ENCODE measurements around the gene KLF7.

The KLF7 gene

DNA sequence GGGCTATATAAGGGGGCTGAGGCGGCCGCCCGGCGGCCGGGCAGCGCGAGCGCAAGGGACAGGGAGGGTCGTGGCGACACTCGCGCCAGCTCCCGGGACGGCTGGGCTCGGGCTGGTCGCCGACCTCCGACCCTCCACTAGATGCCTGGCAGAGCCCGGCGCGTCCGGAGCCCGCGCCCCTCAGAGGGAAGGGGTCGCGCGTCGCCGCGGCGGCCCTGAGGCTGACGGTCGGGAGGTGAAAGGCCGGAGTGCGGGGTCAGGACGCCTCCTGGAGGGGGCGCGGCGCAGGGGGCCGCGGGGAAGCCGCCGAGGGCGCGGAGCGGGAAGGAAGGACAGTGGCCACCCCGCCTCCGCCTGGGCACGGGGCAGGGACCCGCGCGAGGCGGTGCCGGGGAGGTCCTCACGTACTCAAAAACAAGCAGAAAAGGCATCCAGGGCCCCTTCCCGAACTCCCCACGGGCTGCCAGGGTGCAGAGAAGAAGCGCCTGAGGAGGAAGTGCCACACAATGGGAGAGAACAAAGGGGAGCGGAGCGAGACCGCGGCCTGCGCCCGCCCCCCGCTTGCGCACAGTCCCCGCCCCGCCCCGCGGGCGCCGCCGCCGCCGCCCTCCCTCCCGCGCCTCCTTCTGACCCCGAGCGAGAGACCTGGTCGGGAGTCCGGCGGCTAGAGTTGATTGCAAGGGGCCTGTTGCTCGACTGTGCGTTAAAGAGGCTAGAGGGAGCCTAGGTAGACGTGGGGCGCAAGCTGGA, 776 bp upstream of the KLF7 start:
- peak; percentile 38 to 68 (median 52) for DNase-seq

DNA sequence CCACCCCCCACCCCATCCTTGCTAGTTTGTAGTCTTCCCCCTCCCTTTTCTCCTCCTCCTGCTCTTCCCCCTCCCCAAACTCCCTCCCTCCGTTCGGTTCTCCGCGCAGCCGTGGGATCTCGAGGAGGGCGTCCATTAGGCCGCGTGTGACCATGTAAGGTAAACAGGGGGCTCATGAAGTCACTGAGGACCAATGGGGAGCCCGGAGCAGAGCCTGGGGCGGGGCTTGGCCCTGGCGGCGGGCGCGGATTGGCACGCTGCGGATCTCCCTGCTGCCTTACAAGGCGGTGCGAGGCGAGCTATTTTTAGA, 246 bp upstream of the KLF7 start:
- DNase-seq = peak; percentile 85 to 96 (median 90)

DNA sequence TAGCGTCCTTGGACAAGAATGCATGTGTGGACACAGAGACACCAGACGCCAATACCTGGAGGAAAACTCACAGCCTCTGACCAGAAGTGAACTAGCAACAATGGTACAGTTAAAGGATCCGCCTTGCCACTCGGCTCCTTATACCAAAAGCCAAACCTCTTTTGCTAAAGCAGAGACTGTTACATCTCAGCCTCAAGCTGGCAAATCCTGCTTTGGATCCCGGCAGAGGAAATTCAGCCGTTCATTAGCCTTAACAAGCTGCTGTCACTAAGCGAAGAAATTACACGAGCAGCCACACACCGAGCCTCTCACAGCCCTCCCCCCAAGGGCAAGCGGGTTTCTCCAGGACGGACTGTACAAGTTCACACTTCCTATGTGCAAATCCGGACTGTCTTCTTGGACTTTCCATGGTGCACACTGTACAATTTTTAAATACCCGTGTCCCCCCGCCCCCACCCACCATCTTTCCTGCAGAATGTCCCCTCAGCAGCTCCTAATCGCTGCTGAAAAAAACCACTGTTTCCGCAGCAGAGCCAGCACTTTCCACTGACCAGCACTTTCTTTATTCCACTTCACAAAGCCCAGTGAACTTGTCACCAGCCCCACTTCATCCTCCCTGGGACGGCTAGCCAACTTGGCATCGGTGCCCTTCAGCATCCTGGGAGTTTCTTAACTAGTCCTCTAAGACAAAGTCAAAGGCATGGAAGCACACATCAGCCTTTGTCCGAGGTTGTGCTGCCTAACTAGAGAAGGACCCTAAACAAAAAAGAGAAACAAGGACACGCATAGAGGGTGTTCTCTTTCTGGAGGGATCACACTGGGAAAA, 1.5 kb downstream of the KLF7 start:
- peak in 1 of 4 experiments; percentile 12 for DNase-seq

DNA sequence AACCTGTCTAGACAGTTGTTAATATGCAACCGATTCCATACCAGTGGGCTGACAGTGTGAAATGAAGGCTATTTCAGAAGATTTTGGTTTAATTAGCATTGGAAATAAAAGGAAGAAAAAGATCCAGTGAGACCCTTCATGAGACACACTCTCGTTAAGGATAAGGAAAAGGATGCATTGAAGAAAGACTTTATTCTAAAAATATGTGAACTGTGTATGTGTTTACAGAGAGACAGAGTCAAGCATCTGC, 2.1 kb downstream of the KLF7 start:
- DNase-seq = no peak

DNA sequence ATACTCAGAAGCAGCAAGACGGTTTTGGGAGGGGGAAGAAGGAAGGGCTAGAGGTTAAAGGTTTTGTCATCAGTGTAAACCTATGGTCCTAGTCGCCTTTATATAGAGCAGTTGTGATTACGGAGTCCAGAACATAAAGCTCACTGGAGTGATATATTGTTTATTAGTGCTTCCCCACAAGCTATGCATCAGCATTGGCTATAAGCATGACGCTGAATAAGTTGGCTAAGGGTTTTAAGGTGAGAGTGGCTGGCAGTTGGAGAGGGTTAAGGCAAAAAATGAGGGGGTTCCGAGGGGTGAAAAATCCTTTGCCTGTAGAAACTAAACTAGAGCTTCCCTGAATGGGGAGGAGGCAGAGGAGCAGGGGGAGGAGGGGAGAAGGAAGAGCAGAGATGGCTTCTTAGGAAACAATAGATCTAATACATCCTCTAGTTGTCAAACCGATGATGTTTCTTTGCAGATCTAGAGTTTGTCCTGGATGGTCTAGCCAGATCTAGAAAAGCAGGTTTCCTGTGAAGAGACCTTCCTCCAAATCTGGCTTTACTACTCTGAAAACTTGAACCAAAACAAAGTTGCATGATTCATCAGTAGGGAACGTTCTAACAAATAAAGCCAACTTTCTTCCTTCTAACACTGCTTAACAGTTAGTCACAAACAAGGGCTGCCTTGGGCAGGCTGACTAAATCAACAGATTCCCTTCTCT, 2.5 kb downstream of the KLF7 start:
- no peak for DNase-seq

DNA sequence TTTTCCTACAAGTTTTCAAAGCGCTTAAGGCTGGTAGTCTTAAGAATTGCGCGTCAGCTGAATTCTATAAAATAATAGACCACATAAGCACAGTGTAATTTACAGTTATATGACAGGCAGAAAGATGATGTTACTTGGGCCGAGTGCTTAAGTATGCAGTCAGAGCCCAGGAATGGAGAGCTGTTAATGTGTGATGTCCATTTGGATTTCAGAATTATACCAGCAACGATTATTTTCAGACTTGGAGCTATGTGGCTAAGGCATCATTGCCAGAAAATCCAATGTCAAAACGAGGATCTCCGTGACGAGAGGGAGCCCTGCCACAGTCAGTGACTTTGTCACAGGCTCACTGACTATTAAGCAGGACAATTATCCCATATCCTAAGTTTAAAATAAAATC, 3.4 kb downstream of the KLF7 start:
- DNase-seq = no peak

DNA sequence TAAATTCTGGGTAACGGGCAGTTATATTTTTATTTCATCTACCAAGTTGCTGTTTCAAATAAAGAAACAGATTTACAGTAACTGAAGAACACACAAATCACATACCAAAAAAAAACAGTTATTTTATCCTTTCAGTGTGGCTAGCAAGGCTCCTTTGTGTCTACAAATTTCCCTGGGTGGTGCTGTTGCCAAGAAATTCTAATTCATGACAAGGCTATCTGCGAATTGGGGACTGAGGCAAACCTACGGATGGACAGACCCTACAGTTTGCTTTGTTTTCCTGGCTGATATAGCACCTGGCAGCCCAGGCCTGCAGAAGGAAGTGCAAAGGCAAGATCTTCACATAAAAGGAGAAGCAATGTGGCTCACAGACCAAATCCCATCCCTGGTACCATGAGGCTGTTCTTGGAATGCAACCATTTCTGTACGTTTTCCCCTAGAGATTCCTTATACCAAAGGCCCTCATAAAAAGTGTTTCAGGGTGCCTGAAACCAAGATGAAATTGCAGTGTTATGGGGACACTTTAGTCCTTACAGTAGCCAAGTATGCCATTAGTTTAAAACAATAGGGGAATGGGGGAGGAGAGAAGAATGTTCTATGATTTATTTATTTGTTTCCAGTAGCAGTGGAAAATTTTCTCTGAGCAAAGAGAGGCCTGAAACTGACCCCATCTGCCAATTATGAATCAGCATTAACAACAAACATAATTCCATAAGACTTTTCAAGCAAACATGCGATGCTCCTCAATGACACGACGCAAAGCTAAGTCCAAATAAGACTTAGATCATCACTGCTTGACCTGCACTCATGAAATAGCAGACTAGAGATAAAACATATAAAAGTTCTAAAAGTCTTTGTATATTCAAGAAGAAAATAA, 4.3 kb downstream of the KLF7 start:
- no peak for DNase-seq

DNA sequence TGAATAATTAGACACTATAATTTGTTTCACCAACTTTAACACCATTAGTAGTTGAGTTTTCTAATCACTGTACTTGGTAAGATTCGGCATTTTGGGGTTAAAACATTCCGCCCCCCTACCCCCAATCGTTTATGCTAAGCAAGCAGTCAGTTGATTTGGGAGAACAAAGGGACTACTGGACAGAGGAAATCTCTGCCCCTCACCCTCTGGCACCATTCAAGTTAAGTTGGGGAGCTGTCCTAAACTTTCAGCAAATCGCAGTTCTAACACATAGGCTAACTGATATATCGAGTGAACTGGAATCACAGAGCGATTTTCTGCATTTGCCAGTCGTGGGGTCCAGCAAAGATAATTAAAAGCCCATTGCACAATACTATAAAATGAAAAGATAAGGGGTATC, 5.6 kb downstream of the KLF7 start:
- DNase-seq = no peak

DNA sequence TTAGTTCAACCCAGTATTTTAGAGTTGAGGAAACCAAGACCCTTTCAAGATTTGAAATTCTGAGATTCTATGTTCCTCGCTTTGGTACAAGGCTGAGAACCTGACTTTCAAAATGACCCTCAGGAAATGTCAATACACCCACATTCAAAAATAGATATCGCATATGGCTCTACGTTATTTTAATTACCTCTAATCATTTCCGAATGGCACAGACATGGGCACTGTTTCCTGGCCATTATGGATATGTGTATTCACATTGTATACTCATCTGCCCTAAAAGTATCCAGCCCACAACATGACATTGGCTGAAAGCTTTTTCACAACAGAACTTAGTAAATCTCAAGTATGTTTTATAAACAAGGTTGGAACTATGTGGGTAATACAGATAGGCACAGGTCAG, 6.7 kb downstream of the KLF7 start:
- DNase-seq = no peak

DNA sequence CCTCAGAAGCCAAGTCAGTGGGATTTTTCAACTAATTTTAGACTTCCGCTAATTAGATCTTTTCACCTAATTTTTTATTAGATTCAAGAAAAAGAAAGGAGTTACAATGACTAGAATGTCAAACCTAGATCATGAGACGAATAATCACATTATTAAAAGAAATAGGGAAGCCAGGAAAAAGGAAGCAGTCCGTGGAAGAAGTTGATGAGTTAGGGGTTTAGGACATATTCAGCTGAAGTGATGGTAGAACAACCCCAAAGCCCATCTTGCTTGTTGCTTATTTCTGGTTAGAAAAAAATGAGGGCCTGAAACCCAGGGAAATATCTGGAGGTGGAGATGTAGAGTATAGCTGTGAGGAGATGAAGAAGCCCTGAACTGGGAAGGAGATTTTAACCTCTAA, 8.0 kb downstream of the KLF7 start:
- no peak for DNase-seq

DNA sequence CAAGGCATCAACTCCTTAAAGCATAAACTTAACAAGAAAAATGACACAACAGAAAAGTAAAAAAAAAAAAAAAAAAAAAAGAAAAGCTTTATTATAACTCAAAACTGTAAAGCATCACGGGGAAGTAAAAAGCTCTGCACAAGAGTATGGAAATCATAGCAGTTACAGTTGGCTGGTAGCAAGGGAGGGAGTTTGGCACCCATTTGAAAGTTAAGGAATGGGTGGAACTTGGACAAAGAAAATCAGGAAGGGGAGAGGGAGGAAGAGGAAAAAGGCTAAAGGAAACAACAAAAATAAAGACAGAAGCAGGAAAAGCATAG, 8.6 kb downstream of the KLF7 start:
- DNase-seq = no peak

DNA sequence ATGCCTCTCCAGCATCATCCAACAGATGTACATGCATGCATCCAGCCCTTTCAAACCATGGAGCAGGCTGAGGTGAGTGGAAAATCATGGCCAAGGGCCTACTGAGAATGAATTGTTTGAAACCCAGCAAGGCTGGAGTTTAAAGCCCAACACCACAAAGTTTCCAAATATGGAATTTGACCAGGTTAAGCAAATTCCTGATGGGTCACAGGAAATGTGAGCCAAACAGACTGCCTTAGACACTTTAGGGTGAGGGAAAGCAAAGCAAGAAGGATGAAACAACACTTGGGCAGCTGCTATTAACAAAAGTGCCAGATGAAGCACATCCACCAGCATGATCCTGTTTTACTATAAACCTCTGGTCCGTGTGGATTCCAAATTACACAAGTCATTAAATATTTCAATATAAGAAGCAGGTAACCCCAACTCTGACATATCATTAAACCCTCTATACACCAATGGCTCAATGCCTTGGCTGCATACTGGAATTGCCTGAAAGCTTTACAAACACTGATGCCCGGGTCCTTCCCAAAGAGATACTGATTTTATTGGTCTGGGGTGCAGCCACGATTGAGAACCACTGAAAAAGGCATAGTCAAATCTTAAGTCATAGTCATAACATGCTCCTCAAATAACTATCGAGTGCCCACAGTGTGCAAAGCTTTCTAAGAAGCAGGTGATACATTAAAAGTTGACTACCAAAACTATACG, 9.1 kb downstream of the KLF7 start:
- DNase-seq = no peak

DNA sequence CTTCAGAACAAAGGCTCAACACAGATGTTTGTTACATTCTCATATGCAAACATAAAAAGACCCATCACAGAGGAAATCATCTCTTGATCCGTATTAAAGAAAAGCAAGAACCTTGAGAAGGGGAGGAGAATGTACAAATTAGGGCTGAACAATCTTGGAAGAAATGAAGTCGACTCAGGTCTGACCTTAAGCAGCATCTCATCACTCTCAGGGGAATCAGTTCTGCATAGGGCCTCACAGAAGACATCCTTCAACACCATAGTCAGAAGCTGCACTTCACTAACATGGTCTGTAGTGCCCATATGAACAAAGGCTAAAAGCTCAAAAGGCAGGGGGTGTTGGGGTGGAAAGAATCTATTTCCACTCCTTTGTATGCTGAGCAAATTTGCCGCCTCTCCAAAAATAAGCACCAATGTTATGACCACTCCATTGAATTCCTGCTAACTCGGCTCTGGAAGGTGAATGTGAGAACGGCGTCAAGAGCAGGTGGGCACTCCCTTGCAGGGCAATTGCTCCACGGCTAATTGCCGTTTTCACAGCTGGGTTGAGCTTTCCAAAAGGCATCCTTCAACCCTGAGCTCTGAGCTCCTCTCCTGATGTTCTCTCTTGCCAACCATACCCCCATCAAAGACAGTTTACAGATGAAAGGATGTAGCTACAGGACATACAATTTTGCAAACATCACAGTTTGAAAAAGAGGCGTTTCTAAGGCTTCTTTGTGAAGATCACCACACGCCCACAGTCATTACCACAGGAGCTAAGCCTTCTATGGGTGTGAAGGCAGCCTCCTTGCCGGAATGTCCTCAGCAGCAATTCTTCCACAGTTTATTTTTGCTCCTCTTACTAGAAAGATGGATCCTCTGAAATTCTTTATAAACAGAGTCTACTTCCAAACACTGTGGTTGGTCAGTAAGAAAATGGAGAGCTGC, 10.0 kb downstream of the KLF7 start:
- no peak for DNase-seq

DNA sequence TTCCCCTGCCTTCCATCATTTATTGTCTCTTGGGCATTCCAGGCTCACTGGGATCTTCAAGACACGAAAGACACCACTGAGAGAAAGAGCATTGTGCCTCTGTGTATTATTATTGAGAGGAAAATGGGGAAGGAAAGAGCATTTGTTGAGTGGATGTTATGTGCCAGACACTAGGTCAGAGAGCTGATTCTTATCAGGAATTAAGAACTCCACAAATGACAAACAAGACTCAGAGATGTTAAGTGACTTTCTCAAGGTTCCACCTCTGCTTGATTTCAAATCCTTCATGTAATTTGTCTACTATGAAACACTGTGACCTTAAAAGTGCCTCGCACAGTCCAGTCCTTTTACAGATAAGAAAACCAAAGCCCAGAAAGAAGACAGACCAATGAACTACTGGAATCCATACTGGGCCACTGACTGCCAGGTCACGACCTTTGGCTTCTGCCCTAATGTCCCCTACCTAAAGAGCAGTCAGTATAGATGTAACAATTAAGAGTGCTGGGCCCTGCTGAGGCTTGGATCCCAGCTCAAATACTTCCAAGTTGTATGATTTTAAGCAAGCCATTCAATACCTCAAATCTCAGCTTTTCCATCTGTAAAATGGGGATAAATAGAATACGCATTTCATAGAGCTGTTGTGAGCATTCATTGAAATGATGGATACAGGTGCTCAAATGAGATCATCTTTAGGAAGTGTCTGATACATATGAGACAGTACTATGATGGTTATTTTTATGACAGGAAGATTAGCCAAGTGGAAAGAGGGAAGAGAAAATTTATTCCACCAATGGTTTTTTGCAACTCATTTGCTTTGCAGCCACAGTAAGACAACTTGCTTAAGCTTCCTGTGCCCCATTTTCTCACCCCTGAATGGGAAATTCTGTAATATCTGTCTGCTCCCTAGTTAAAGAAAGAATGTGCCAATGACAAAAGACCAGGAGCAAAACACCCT, 10.9 kb downstream of the KLF7 start:
- no peak for DNase-seq

DNA sequence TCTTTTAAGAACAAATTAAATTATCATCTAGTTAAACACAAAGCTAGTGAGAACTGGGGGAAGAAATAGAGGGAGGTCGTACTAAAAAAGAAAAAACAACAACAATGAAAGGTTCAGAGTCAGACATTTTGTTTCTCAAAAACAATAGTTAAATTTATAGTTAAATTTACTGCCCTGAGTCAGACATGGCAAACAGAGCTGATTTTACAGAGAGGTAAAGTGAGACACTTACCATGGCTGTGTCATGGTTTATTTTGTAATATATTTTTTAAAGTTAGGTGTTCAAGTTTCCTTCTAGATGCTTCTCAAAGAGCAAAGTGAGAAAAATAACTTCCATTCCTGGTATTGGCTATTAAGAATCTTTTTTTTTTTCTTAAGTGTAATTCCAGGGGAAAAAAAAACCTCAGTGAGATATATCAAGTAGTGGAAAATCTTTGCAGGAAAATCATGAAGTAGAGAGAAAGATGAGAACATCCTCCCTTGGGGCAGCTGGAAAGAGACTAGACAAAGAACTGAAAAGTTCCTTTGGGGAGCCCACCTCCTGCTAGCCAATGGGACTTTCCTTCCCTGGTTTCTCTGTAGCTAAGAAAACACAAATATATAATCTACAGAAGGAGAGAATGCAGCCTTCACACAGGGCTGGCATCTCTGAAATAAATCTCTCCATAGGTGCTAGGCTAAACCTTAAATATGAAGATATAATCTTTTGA, 12.3 kb downstream of the KLF7 start:
- DNase-seq = no peak

DNA sequence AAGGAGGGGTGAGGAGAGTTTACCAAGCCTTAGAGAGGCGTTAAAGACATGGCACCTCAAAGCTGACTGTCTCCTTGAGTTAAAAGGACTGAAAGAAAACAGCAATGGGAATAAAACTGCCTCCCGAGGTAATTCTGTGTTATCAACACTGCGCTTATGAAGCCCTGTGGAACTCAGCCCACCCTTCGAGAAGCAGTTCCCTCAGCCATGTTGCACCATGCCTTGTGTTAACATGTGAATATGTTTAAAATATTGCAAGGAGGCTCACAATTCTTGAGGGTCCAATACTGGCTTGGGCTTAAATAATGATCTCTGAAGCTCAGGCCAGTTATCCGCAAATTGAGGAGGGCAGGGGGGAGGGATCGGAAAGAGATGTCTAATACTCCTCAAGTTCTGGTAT, 14.7 kb downstream of the KLF7 start:
- no peak for DNase-seq

DNA sequence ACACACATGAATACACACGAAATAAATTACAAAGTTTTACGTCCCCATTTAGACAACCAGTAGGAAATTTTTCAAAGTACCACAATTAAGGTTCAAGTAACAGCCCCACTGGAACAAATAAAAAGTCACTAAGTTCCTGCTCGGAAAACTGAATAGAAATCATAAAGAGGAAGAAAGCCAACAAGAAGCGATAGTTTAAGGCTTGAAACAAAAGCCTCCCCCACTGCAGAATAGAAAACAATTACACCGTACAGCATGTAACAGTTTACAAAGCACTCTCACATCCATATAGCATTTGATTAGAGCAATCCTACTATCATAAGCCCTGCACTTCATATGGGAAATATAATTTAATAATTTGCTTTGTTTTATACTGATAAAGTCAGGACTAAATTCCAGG, 15.5 kb downstream of the KLF7 start:
- no peak for DNase-seq

DNA sequence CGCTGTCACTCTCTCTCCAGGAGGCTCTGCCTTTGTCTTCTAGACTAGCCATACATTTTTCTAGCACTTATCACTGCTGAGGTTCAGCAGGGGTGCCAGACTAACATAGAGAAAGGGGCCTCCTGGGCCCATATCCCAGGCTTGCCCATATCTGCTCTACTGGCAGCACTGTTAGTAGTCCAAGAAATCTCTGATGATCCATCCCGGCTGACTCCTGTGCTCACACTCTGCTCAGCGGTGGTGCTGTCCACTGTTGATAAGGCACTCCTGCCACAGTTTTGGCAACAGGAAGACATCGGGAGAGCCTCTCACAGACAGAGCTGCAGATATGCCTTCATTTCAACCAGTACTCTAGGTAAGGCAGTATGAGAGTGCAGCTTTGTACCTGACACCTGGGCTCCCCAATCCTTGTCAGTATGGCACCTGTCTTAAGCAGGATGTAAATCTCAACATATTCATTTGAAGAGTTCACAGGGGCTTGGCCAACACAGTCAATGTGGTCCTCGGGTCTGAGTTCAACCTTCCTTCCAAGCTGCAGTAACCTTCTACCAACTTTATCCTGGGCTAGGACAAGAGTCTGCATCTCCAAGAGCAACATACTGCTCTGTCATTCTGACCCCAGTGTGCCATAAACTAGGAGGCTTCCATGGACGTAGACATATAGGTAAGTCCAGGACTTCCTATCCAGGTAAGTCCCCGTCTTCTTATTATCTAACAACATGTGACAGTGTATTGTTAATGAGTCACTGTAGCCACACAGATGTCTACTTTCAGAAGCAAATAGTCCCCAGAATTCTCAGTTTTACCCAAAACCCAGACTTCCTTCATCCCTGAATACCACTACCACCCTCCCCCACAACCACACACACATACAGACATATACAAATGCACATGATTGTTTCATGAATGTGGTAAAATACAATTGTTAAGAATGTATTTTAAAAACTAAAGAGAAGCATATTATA, 16.2 kb downstream of the KLF7 start:
- DNase-seq = no peak

DNA sequence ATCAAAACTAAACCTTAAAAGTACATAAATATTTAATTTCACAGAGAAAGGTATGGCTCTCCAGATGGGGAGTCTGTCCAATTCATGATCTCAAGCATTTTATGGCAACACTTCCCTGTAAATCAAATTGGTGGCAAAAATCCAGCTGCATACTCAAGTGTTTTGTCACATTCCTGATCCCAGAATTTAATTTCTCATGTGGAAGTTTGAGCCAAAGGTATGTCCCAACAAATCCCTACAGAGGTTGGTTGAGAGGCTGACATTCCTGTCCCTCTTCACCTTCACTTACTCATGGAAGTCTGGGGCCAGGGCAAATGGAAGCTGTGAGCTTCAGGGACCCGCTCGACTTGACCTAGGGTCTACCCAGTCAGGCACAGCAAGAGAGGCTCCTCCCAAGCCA, 17.7 kb downstream of the KLF7 start:
- no peak for DNase-seq

Data from activated naive CD4-positive, alpha-beta T cell (primary cell).